H9 (cell line): ENCODE results near the gene SMC3. TPM values are rescaled to one million over a fixed set of nuclear protein-coding genes. Genes with fewer than 3 reads are reported as not detected.

Source experiments
- DNase-seq: peaks from one replicate; pipeline ENCODE4 v3.0.0-alpha.2; 2017
- H2AFZ ChIP-seq: one replicate; pipeline ENCODE4 v1.6.1; 2013; ENCODE audit warnings: mild to moderate bottlenecking, low read length, control low read depth, moderate library complexity
- H2AK5ac ChIP-seq: 2 replicates; pipeline ENCODE4 v1.6.1; 2013; ENCODE audit warnings: low read length, control low read depth, mixed read lengths; ENCODE audit not compliant: insufficient read length
- H2BK120ac ChIP-seq: one replicate; pipeline ENCODE4 v1.6.1; 2013; ENCODE audit warnings: low read depth, mild to moderate bottlenecking, low read length, control low read depth, inconsistent platforms; ENCODE audit not compliant: poor library complexity, severe bottlenecking
- H2BK12ac ChIP-seq: 2 replicates; pipeline ENCODE4 v1.6.1; 2013; ENCODE audit warnings: low read length, control low read depth, mixed read lengths, low read depth; ENCODE audit not compliant: insufficient read length
- H2BK15ac ChIP-seq: 2 replicates; pipeline ENCODE4 v1.6.1; 2013; ENCODE audit warnings: low read depth, low read length, control low read depth
- H2BK20ac ChIP-seq: one replicate; pipeline ENCODE4 v1.6.1; 2013; ENCODE audit warnings: low read depth, mild to moderate bottlenecking, low read length, control low read depth, inconsistent platforms; ENCODE audit not compliant: poor library complexity, severe bottlenecking
- H2BK5ac ChIP-seq: 2 replicates; pipeline ENCODE4 v1.6.1; 2013; ENCODE audit warnings: low read length, control low read depth, mixed read lengths; ENCODE audit not compliant: insufficient read length
- H3K14ac ChIP-seq: 2 replicates; pipeline ENCODE4 v1.6.1; 2013; ENCODE audit warnings: low read length, control low read depth; ENCODE audit not compliant: insufficient read depth
- H3K18ac ChIP-seq: 2 replicates; pipeline ENCODE4 v1.6.1; 2013; ENCODE audit warnings: low read depth, mild to moderate bottlenecking, mixed read lengths, low read length, control low read depth; ENCODE audit not compliant: insufficient read length
- H3K23ac ChIP-seq: 2 replicates; pipeline ENCODE4 v1.6.1; 2013; ENCODE audit warnings: low read length, control low read depth, mixed read lengths, low read depth; ENCODE audit not compliant: insufficient read length
- H3K23me2 ChIP-seq: 2 replicates; pipeline ENCODE4 v1.6.1; 2013; ENCODE audit warnings: low read depth, mild to moderate bottlenecking, mixed read lengths, low read length, control low read depth; ENCODE audit not compliant: insufficient read length, poor library complexity, severe bottlenecking
- H3K27ac ChIP-seq: 2 replicates; pipeline ENCODE4 v1.5.1; 2013; ENCODE audit warnings: low read length, control low read depth, mixed read lengths, low read depth; ENCODE audit not compliant: insufficient read length
- H3K27me3 ChIP-seq: 2 replicates; pipeline ENCODE4 v1.6.1; 2013; ENCODE audit warnings: low read length, control low read depth, inconsistent platforms; ENCODE audit not compliant: insufficient read depth
- H3K4ac ChIP-seq: 2 replicates; pipeline ENCODE4 v1.6.1; 2013; ENCODE audit warnings: low read depth, mild to moderate bottlenecking, control low read depth, inconsistent platforms, low read length, moderate library complexity
- H3K4me1 ChIP-seq: 2 replicates; pipeline ENCODE4 v1.6.1; 2013; ENCODE audit warnings: low read length, control low read depth, inconsistent platforms; ENCODE audit not compliant: insufficient read depth
- H3K4me2 ChIP-seq: 2 replicates; pipeline ENCODE4 v1.6.1; 2013; ENCODE audit warnings: low read length, control low read depth, mixed read lengths; ENCODE audit not compliant: insufficient read length, insufficient read depth
- H3K56ac ChIP-seq: 2 replicates; pipeline ENCODE4 v1.6.1; 2013; ENCODE audit warnings: low read depth, mild to moderate bottlenecking, mixed read lengths, low read length, control low read depth; ENCODE audit not compliant: insufficient read length
- H3K79me1 ChIP-seq: 2 replicates; pipeline ENCODE4 v1.6.1; 2013; ENCODE audit warnings: low read depth, mild to moderate bottlenecking, moderate library complexity, low read length, control low read depth, inconsistent platforms; ENCODE audit not compliant: insufficient read depth, poor library complexity, severe bottlenecking
- H3K79me2 ChIP-seq: 2 replicates; pipeline ENCODE4 v1.6.1; 2013; ENCODE audit warnings: low read length, control low read depth, inconsistent platforms; ENCODE audit not compliant: insufficient read depth
- H3K9ac ChIP-seq: 2 replicates; pipeline ENCODE4 v1.6.1; 2013; ENCODE audit warnings: low read length, control low read depth, mixed read lengths; ENCODE audit not compliant: insufficient read length; ENCODE audit errors: extremely low read depth
- H3K9me3 ChIP-seq: one replicate; pipeline ENCODE4 v1.6.1; 2013; ENCODE audit warnings: low read depth, low read length, inconsistent platforms; ENCODE audit not compliant: control insufficient read depth
- H3T11ph ChIP-seq: one replicate; pipeline ENCODE4 v1.6.1; 2013; ENCODE audit warnings: mild to moderate bottlenecking, low read length, control low read depth, inconsistent platforms
- H4K20me1 ChIP-seq: one replicate; pipeline ENCODE4 v1.6.1; 2013; ENCODE audit not compliant: control insufficient read depth, insufficient read length, insufficient read depth
- H4K5ac ChIP-seq: 2 replicates; pipeline ENCODE4 v1.6.1; 2013; ENCODE audit warnings: low read depth, mild to moderate bottlenecking, mixed read lengths, low read length, control low read depth; ENCODE audit not compliant: insufficient read length
- H4K8ac ChIP-seq: replicated peaks from 2 replicates; pipeline ENCODE4 v1.6.1; 2013; ENCODE audit warnings: low read length, control low read depth, mixed read lengths, low read depth; ENCODE audit not compliant: insufficient read length
- H4K91ac ChIP-seq: 2 replicates; pipeline ENCODE4 v1.6.1; 2013; ENCODE audit warnings: low read depth, mild to moderate bottlenecking, moderate library complexity, mixed read lengths, low read length, control low read depth; ENCODE audit not compliant: insufficient read length
- H3K27ac Mint-ChIP-seq, 3 experiments: 2 replicates in 2 of 3; 3 replicates in 1 of 3; pipeline ENCODE4 v1.8.0; 2020 to 2021; ENCODE audit warnings: mixed read lengths in 3 of 3, mild to moderate bottlenecking in 1 of 3, moderate library complexity in 1 of 3
- H3K27me3 Mint-ChIP-seq: 2 replicates; pipeline ENCODE4 v1.8.0; 2021; ENCODE audit warnings: low read depth, mild to moderate bottlenecking, moderate library complexity, mixed read lengths
- H3K36me3 Mint-ChIP-seq, 3 experiments: 2 replicates in 2 of 3; 3 replicates in 1 of 3; pipeline ENCODE4 v1.8.0; 2020 to 2021; ENCODE audit warnings: low read depth in 3 of 3, mixed read lengths in 3 of 3; ENCODE audit not compliant: insufficient read depth in 1 of 3
- H3K4me1 Mint-ChIP-seq, 2 experiments: 2 replicates each; pipeline ENCODE4 v1.8.0; 2020; ENCODE audit warnings: mixed read lengths in 2 of 2
- H3K4me3 Mint-ChIP-seq, 2 experiments: 2 replicates in 1 of 2; 3 replicates in 1 of 2; pipeline ENCODE4 v1.8.0; 2020 to 2021; ENCODE audit warnings: mild to moderate bottlenecking in 2 of 2, mixed read lengths in 2 of 2, moderate library complexity in 1 of 2
- H3K9me3 Mint-ChIP-seq, 2 experiments: 2 replicates in 1 of 2; 3 replicates in 1 of 2; pipeline ENCODE4 v1.8.0; 2020; ENCODE audit warnings: mild to moderate bottlenecking in 2 of 2, mixed read lengths in 2 of 2, moderate library complexity in 1 of 2
- CTCF ChIP-seq: fragments of 200-600 bp; sonication (generic); conservative IDR thresholded peaks from 3 replicates; pipeline ENCODE4 v1.8.0; 2021; ENCODE audit warnings: antibody characterized with exemption, mild to moderate bottlenecking
- WGBS: extraction: QIAGEN DNeasy Blood & Tissue Kit; methylation state at CpG from one replicate; pipeline ENCODE4 v1.1.7; 2013; ENCODE audit warnings: missing lambda C conversion rate, low lambda C conversion rate, mixed read lengths; ENCODE audit not compliant: insufficient read length; ENCODE audit errors: extremely low coverage; 5-methylcytosine and 5-hydroxymethylcytosine counted together
- total RNA-seq: library from RNA; stranded (reverse); gene quantifications from 2 replicates; pipeline ENCODE4 v1.2.1, GENCODE V29; 2021

Gene SMC3
- total RNA-seq, 1 experiment from 2014 or later, result 82.4 TPM

GRCh38 chr10:110558041-110558440 is 9.5 kb upstream of the SMC3 start:
- Histone ChIP-seq H2BK5ac (no peak overlapping the region), H2AK5ac (no peak overlapping the region), H2BK12ac (no peak overlapping the region), H3K23me2 (no peaks in the 10 kb centered on the region), H2BK20ac (no peak overlapping the region), H3K4me1 (no peaks in the 10 kb centered on the region; the same call in 1 of the 2 replicates), H4K8ac (no peak overlapping the region), H3K18ac (no peak overlapping the region), H3K79me1 (no peaks in the 10 kb centered on the region), H3K79me2 (no peaks in the 10 kb centered on the region), H3K9me3 (no peaks in the 10 kb centered on the region), H4K5ac (no peak overlapping the region), H3K56ac (no peak overlapping the region), H4K20me1 (no peaks in the 10 kb centered on the region), H3K14ac (no peak overlapping the region), H3K23ac (no peak overlapping the region), H2BK120ac (no peak overlapping the region), H3K9ac (no peak overlapping the region), H4K91ac (no peak overlapping the region), H3T11ph (no peak overlapping the region), H3K4me2 (no peak overlapping the region), H2BK15ac (no peak overlapping the region), H3K4ac (no peak overlapping the region), H3K27ac (no peak overlapping the region), H2AFZ (no peak overlapping the region), H3K27me3 (no peaks in the 10 kb centered on the region)
- Mint-ChIP-seq H3K36me3 (no peaks in the 10 kb centered on the region), H3K9me3 (no peaks in the 10 kb centered on the region; a peak in 1 of 5 replicates), H3K4me3 (no peak overlapping the region), H3K27me3 (no peaks in the 10 kb centered on the region), H3K4me1 (peaks cover 23 to 26% of the 10 kb centered on the region in 2 experiments), H3K27ac (peak overlapping the region in 1 of 3 experiments; percentile 40; a peak in 1 of 7 replicates)
- DNase-seq, result no peak
- WGBS, result no CpG with 5 or more reads among the region's 3 CpGs
- no peak for TF ChIP-seq CTCF
